NOMO-1 treated with DMSO at 0.1 percent for 48 hours (cell line): Measurements from ENCODE around the gene CCM2.
A peak's percentile ranks its signal among the peaks of the same experiment; 100 is the strongest.

Experiments used
- DNase-seq: peaks from one replicate; lab custom pipeline; 2025; ENCODE audit not compliant: unreplicated experiment; lab: John Stamatoyannopoulos, UW

CCM2 gene

GRCh38 chr7:45118292-45118691, 118.3 kb downstream of the CCM2 start:
- DNase-seq: no peak

GRCh38 chr7:45118889-45119331, 118.9 kb downstream of the CCM2 start:
- DNase-seq: no peak

DNA sequence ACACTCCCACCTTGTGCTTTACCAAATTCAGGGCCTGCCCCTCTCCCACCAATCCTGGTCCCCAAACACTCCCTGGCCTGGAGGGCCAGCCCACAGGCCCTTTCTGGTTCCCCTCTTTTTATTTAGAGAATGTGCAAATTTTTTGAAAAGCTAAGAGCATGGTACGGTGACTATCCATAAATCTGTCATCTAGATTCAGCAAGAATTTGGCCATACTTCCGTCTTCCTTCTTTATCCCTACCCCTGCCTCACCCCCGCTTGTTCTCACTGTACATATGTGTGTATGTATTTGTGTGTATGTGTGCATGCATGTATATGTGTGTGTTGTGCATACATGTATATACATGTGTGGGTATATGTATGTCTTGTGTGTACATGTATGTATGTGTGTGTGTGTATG, 119.5 kb downstream of the CCM2 start:
- DNase-seq: peak; percentile 55

DNA sequence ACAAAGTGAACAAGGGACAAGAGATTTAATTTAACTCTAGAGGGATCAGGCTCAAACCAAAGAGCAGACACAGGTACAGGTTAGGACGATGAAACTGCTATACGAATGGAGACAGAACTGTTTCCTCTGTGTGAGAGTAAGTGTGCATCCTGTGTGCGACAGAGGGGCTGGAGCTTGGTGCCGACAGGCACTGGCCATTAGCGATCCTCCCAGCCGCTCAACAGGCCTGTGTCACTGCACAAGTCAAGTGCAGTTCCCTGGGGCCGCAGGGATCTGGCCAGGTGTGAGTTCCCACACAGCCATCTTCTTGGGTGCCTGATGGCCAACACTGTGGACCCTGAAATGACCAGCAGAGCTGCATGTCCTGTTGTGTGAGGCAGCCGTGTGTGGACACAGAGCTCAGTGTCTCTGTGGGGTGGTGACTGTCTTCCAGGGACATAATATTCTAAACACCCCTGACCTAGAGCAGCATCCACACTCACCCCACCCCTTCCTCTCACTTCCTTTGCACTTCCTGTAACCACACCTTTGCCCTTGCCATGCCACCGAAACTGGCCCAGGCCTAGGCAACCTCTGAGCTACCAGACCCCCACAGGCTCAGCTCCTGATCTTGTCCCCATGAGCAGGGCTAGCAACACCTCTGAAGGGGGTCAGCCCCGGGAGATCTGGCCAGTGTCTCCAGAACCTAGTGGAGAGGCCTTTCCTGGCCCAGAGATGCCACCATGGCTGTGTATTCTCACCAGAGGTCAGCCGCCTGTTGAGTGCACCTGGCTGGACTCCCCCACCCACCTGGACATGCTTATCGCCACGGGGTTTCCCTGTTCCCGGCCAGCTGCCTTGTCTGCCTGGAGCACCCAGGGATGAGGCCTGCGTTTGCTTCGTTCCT, 123.2 kb downstream of the CCM2 start:
- no peak for DNase-seq

DNA sequence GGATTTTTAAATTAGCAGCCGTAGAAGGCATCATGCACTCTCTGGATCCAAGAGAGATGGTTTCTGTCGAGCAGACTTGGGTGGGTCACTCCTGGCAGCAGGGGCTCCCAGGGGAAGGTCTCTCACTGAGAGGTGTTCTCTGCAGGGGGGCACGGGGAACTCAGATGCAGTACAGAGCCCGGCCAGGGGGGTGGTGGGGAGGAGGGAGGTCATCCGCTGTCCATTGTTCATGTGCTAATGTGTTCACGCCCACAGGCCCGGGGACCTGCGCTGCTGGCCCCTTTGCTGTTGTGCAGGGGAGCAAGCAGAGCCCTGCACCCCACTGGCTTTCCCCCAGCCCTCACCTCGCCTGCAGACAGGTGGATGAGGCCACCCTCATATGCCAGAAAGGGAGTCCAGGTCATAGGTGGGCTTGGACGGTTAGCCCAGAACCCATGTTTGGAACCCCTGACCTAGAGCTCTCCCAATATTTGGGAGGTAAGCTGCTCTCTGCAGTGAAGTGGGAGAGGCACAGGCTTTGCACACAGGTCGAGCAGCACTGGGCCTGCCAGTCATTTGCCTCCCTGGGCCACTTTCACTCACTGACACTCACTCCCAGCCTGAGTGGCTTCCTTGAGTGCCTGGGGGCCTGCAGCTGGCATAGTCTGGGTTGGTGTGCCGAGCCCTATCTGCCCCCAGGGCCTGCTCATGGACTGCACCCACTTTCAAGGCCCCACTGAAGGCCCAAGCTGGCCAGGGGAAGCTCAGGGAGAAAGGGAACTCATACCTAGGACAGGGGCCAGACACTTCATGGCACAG, 124.1 kb downstream of the CCM2 start:
- DNase-seq: no peak

GRCh38 chr7:45125193-45125904, 125.3 kb downstream of the CCM2 start:
- DNase-seq: no peak
